ENCODE data around the gene STAT2. TPM values are rescaled to one million over a fixed set of nuclear protein-coding genes. Genes with fewer than 3 reads are reported as not detected.

STAT2 gene
- total and polyA plus RNA-seq, 2 of the 13 experiments (the other 11 are each of a cell fraction or from before 2014, with no cell fraction given): 43.5 to 84.6 TPM

DNA sequence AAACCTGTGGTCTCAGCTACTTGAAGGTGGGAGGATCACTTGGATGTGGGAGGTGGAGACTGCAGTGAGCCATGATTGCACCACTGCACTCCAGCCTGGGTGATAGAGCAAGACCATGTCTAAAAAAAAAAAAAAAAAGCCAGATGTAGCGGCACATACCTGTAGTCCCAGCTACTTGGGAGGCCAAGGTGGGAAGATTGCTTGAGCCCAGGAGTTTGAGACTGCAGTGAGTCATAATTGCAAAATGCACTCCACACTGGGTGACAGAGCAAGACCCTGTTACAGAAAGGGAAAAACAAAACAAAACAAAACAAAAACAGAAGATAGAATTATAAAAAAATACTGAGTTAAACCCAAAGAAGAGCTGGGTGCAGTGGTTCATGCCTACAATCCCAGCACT is 31.8 kb upstream of the STAT2 start:
- no peak overlapping the region for H3K27ac ChIP-seq (ENCODE audit: extremely low read length, insufficient read depth, low read length)
- ChIA-PET POLR2A (interaction anchor here (1.3 kb wide), 1 partner anchor 50 kb away, joined by 3 read pairs; no protein-coding TSS in a partner anchor), CTCF (ENCODE audit: low intra/inter-chr PET ratio, low total read pairs) (no interaction called here)
- no peaks in the 10 kb centered on the region for H4K20me1 ChIP-seq (ENCODE audit: insufficient read depth, low read length)
- H3K27me3 ChIP-seq (ENCODE audit: control insufficient read depth in 1 of 2, insufficient read depth in 2 of 2, low read length in 2 of 2): no peaks in the 10 kb centered on the region
- intact Hi-C loops (cut with micrococcal nuclease; ENCODE audit: unreplicated experiment): no loop called here
- no peak for TF ChIP-seq EED (CRISPR knock-in tag; IDR thresholded peaks at IDR 0.05)
- TF ChIP-seq, protein P1, sequence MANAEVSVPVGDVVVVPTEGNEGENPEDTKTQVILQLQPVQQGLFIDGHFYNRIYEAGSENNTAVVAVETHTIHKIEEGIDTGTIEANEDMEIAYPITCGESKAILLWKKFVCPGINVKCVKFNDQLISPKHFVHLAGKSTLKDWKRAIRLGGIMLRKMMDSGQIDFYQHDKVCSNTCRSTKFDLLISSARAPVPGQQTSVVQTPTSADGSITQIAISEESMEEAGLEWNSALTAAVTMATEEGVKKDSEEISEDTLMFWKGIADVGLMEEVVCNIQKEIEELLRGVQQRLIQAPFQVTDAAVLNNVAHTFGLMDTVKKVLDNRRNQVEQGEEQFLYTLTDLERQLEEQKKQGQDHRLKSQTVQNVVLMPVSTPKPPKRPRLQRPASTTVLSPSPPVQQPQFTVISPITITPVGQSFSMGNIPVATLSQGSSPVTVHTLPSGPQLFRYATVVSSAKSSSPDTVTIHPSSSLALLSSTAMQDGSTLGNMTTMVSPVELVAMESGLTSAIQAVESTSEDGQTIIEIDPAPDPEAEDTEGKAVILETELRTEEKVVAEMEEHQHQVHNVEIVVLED (CRISPR knock-in tag; IDR thresholded peaks at IDR 0.05; ENCODE audit: borderline replicate concordance): no peak
- TF ChIP-seq NFYC (CRISPR knock-in tag; IDR thresholded peaks at IDR 0.05): no peak
- no peak for TF ChIP-seq ZNF160 (CRISPR knock-in tag; IDR thresholded peaks at IDR 0.05)
- no peak for TF ChIP-seq ATF7-NPFF (CRISPR knock-in tag; IDR thresholded peaks at IDR 0.05; ENCODE audit: low read depth)
- TF ChIP-seq, protein P2, sequence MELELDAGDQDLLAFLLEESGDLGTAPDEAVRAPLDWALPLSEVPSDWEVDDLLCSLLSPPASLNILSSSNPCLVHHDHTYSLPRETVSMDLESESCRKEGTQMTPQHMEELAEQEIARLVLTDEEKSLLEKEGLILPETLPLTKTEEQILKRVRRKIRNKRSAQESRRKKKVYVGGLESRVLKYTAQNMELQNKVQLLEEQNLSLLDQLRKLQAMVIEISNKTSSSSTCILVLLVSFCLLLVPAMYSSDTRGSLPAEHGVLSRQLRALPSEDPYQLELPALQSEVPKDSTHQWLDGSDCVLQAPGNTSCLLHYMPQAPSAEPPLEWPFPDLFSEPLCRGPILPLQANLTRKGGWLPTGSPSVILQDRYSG (CRISPR knock-in tag; IDR thresholded peaks at IDR 0.05): no peak
- no peak overlapping the region for H3K4me2 ChIP-seq (ENCODE audit: low read depth, low read length)
- no peak for ATAC-seq
- H3K79me2 ChIP-seq (ENCODE audit: insufficient read depth, low read length): no peaks in the 10 kb centered on the region
- in situ Hi-C loops (cut with HindIII; ENCODE audit: extremely low pct_ligation_motif_present, low pct_unique_long_range_greater_than_20kb): no loop called here
- no peaks in the 10 kb centered on the region for H3K9me3 ChIP-seq (ENCODE audit: low read length)
- no peaks in the 10 kb centered on the region for H3K36me3 ChIP-seq (replicated peaks in 1 of 2; ENCODE audit: control insufficient read depth in 1 of 2, insufficient read depth in 2 of 2, low read length in 2 of 2)
- H2AFZ ChIP-seq (ENCODE audit: low read length): no peak overlapping the region
- no peak for FAIRE-seq
- H3K9ac ChIP-seq (ENCODE audit: insufficient read depth, low read depth, low read length): no peak overlapping the region
- H3K4me3 ChIP-seq (replicated peaks in 1 of 3; ENCODE audit: insufficient read depth in 1 of 3, low read depth in 2 of 3, low read length in 3 of 3): no peak overlapping the region
- H3K4me1 ChIP-seq (ENCODE audit: insufficient read depth, low read length): peaks cover 28% of the 10 kb centered on the region
- no TSS peak for BruUV-seq (replicated peaks)
- no peak for DNase-seq (ENCODE audit: low spot score)
- 0% methylated on average over 1 of the region's 1 CpG for WGBS (ENCODE audit: low lambda C conversion rate)
